HG02571 (cell line): ENCODE measurements around the gene NECTIN2.

Experiments
- ATAC-seq: cut with Tn5 transposase; IDR thresholded peaks from one replicate; pipeline ENCODE4 v1.9.1; 2021; ENCODE audit warnings: mild to moderate bottlenecking, moderate library complexity; ENCODE audit not compliant: unreplicated experiment

The NECTIN2 gene

GRCh38 chr19:44845612-44846454 lies at the start of gene NECTIN2:
NECTIN2 (plus strand) TSS chr19:44846297; CDS start chr19:44846526, 229 bp downstream.
- ATAC-seq: no peak

- ATAC-seq: no peak
Measured at GRCh38 chr19:44796701-44797115, 49.4 kb upstream of the NECTIN2 start.

- no peak for ATAC-seq
Measured at GRCh38 chr19:44799627-44800346, 46.3 kb upstream of the NECTIN2 start.

DNA sequence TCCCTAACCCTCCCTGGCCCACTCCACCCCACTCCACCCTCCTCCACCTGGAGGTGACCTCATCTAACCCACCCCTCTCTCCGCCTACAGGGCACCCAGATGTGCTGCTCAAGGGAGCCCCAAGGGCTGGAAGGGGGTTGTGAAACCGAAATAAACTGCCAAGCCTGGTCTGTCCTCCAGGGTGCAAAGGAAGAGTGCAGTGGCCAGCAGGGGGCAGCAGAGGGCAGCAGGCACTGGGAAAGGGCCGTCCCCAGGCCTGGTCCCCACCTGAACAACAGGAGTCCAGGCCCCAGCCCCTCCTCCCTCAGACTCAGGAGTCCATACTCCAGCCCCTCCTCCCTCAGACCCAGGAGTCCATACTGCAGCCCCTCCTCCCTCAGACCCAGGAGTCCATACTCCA lies 45.6 kb upstream of the NECTIN2 start:
- peak; percentile 69 for ATAC-seq

DNA sequence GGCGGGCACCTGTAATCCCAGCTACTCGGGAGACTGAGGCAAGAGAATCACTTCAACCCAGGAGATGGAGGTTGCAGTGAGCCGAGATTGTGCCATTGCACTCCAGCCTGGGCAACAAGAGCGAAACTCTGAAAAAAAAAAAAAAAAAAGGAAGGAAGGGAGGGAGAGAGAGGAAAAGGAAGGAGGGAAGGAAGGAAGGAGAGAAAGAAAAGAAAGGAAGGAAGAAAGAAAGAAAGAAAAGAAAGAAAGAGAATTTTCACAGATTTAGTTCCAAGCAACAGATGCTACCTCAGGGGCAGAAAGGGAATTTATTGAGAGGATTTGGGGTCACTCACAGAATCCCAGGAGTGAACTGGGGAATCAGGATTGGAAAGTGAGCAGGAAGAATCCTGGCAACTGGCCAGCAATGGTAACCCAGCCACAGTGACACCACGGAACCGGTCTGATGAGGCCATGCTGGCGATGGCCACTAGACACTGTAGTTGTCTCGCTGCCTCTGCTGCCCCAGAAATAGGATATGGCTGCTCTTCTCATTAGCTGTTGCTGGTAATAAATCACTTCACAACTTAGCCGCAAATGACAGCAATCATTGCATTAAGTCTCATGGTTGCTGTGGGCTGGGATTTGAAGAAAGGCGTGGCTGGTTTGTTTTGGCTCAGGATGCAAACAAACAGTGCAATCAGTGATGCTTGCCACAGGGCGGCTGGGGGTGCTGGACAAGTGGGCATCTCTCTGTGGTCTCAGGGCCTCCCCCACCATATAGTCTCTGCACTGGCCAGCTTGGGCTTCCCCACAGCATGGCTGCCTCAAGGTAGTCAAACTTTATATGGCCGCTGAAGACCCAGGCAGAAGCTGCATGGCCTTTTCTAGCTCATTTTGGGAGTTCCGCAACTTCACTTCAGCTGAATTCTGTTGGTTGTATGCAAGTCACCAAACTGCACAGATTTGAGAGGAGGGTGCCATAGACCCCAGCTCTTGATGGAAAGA lies 42.4 kb upstream of the NECTIN2 start:
- ATAC-seq: no peak

- no peak for ATAC-seq
Measured at GRCh38 chr19:44806291-44806690, 39.8 kb upstream of the NECTIN2 start.

DNA sequence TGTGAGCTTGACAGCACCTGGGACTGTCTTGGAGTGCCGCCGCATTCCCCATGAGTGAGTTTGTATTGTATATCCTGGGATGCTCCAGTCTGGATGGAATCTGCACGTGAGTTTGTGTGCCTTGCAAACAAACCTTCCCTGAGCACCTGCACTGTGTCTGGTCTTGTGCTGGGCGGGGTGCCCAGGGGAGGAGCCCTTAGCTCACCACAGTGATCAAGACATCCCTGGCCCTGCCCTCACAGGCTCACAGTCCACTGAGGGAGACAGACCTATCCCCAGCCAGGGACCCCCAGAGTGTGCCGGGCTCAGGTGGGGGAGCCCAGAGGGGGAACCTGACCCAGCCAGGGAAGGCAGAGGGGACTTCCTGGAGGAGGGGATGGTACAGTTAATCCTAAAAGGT lies 38.9 kb upstream of the NECTIN2 start:
- no peak for ATAC-seq

DNA sequence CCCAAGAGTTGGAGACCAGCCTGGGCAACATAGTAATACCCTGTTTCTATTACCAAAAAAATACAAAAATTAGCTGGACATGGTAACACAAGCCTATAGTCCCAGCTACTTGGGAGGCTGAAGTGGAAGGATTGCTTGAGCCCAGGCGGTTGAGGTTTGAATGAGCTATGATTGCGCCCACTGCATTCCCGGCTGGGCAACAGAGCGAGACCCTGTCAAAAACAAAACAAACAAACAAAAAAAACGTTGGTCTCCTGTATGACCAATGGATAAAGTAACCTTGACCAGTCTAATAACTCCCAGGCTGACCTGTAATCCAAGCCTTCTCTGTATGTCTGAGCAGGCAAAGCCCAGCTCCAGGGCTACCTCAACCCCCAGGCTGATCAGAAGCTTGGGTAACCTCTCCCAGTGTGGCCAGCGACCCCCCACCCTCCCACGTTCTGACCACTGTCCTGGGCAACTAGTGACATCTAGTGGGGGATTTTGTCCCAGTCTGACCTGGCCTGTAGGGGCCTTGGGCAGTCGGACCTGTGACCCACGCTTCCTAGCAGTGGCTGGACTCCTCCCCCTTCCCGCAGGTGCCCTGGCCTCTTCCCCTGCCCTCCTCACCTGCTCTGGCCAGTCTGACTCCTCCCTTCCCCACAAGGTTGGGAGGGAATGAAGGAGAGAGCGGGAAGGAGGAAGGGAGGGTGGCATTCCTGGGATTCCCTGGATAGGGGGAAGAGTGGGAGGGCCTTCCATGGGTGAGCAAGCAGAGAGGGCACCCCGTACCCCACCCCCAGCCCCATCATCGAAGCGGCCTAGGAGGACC lies 38.2 kb upstream of the NECTIN2 start:
- ATAC-seq: no peak

DNA sequence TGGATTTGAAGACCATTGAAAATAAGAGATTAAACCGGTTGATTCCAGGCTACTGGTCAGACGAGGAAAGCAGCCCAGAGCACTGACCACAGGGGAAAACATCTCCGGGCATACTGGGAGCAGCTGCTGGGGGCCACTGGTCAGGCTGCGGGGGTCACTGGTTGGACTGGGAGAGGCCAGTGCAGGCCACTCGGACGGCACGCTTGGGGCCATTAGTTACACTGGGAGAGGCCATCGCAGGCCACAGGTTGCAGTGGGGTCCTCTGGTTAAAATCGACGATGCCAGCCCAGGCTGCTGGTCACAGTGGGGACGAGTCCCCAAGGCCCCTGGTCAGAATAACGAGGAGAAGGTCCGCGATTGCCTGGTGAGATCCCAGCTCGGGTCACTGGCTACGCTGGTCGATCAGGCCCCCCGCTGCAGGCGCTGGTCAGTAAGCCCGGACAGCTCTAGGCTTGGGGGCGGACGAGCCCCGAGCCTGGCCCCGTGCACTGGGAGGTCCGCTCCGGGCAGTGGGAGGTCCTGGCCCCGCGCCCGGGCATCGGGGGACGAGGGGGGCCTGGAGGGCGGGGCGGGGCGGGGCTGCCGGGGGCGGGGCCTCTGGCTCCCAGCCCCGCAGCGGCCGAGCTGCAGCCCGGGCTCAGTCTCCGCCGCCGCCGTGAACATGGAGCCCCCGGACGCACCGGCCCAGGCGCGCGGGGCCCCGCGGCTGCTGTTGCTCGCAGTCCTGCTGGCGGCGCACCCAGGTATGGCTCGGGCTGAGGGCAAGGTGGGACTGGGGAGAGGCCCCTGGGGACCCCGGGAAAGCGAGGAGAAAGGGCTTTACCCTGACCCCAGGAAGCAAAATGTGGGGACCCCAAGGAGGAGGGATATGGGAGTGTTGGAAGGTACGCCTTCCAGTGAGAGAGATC lies 37.4 kb upstream of the NECTIN2 start, which contains the start of gene BCAM:
Gene BCAM (plus strand): TSS at position 641 of the 909 bp plus-strand sequence. CDS start 22 bp downstream, at position 663.
- ATAC-seq: no peak

GRCh38 chr19:44809577-44810233 lies 36.4 kb upstream of the NECTIN2 start:
- ATAC-seq: no peak

GRCh38 chr19:44810234-44811121 lies 35.6 kb upstream of the NECTIN2 start:
- no peak for ATAC-seq

- no peak for ATAC-seq
Measured at GRCh38 chr19:44811122-44811419, 35.0 kb upstream of the NECTIN2 start.

- no peak for ATAC-seq
Measured at GRCh38 chr19:44812142-44812718, 33.9 kb upstream of the NECTIN2 start.

- no peak for ATAC-seq
Measured at GRCh38 chr19:44813070-44813840, 32.8 kb upstream of the NECTIN2 start.

DNA sequence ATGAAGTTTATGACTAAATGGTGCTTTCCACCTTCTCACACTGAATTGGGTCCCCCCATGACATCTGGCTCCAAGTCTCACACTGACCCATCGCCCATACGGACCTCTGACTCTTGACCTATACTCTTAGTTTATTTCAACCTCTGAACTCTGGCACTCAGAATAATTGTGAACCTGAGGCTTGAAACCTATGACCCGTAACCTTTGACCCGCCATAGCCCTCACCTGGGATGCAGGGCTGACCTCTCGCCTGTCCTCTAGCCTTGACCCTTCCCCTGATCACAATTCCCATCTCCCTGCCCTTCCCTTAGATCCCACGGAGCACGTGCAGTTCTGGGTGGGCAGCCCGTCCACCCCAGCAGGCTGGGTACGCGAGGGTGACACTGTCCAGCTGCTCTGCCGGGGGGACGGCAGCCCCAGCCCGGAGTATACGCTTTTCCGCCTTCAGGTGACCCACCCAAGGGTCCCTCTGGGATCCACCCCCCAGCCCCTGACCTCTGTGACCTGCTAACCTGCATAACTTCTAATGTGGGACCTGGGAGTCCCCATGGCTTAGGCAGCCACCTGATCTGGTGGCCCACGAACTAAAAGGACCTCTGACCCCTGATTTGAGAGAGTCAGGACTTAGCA lies 32.1 kb upstream of the NECTIN2 start:
- no peak for ATAC-seq

GRCh38 chr19:44814517-44814916 lies 31.6 kb upstream of the NECTIN2 start:
- no peak for ATAC-seq
